Large intestine (tissue), 3 donors: ENCODE data around the gene NFIX. TPM values are rescaled to one million over a fixed set of nuclear protein-coding genes. Genes with fewer than 3 reads are reported as not detected.

Experiments used
- DNase-seq, 2 donors: peaks; one replicate each; pipeline versions ENCODE4 v3.0.0 to v3.0.0-alpha.2; 2013
- H3K27ac ChIP-seq: one replicate; pipeline ENCODE4 v1.5.1; 2013; ENCODE audit warnings: low read length
- H3K27me3 ChIP-seq: 2 replicates; pipeline ENCODE4 v1.6.1; 2013; ENCODE audit warnings: low read length; ENCODE audit not compliant: control insufficient read depth, insufficient read depth
- H3K36me3 ChIP-seq: 2 replicates; pipeline ENCODE4 v1.6.1; 2013; ENCODE audit warnings: low read length; ENCODE audit not compliant: control insufficient read depth, insufficient read depth
- H3K4me1 ChIP-seq: one replicate; pipeline ENCODE4 v1.6.1; 2013; ENCODE audit warnings: low read length; ENCODE audit not compliant: control insufficient read depth, insufficient read depth
- H3K4me3 ChIP-seq: one replicate; pipeline ENCODE4 v1.5.1; 2013; ENCODE audit warnings: low read length
- H3K9me3 ChIP-seq: one replicate; pipeline ENCODE4 v1.6.1; 2013; ENCODE audit warnings: mild to moderate bottlenecking, low read depth, low read length, moderate library complexity; ENCODE audit not compliant: control insufficient read depth
- WGBS: methylation state at CpG from one replicate; pipeline ENCODE4 v1.1.5; 2013; ENCODE audit warnings: low lambda C conversion rate; ENCODE audit not compliant: insufficient coverage; 5-methylcytosine and 5-hydroxymethylcytosine counted together
- polyA plus RNA-seq: library from polyadenylated mRNA; unstranded; fragments of 120-200 nt; gene quantifications from one replicate; pipeline ENCODE4 v1.2.1, GENCODE V29; 2013

The NFIX gene
- polyA plus RNA-seq, 1 donor, result 20.2 TPM

DNA sequence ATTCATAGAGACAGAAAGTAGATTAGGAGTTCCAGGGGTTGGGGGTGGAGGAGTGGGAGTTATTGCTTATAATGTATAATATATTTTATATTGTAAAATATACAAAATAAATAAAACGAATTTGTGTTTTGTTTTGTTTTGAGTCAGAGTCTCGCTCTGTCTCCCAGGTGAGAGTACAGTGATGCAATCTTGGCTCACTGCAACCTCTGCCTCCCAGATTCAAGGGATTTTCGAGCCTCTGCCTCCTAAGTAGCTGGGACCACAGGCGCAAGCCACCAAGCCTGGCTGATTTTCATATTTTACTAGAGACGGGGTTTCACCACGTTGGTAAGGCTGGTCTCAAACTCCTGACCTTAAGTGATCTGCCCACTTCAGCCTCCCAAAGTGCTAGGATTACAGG is 35.8 kb upstream of the NFIX start:
- peaks cover 3% of the 10 kb centered on the region for H3K36me3 ChIP-seq
- H3K27me3 ChIP-seq, result no peaks in the 10 kb centered on the region
- WGBS, result 68% methylated on average over 3 of the region's 6 CpGs
- H3K4me1 ChIP-seq, result peaks cover 6% of the 10 kb centered on the region
- no peaks in the 10 kb centered on the region for H3K9me3 ChIP-seq
- no peak for DNase-seq
- H3K27ac ChIP-seq, result no peak overlapping the region
- no peak overlapping the region for H3K4me3 ChIP-seq

GRCh38 chr19:12965017-12965811 is 30.1 kb upstream of the NFIX start:
- Histone ChIP-seq H3K4me1 (peaks cover 6% of the 10 kb centered on the region), H3K36me3 (no peaks in the 10 kb centered on the region), H3K9me3 (no peaks in the 10 kb centered on the region), H3K4me3 (peak overlapping the region; percentile 37), H3K27ac (no peak overlapping the region), H3K27me3 (no peaks in the 10 kb centered on the region)
- peak; percentile 68 to 75 for DNase-seq
- no CpG with 5 or more reads among the region's 34 CpGs for WGBS

- H3K9me3 ChIP-seq, result no peaks in the 10 kb centered on the region
- H3K36me3 ChIP-seq, result no peaks in the 10 kb centered on the region
- WGBS, result no CpG with 5 or more reads among the region's 8 CpGs
- H3K4me3 ChIP-seq, result no peak overlapping the region
- no peak overlapping the region for H3K27ac ChIP-seq
- H3K4me1 ChIP-seq, result peaks cover 6% of the 10 kb centered on the region
- DNase-seq, result no peak
- no peaks in the 10 kb centered on the region for H3K27me3 ChIP-seq
Observed at GRCh38 chr19:12965812-12966135, 29.5 kb upstream of the NFIX start.

GRCh38 chr19:12967907-12968306 is 27.4 kb upstream of the NFIX start:
- H3K36me3 ChIP-seq, result no peaks in the 10 kb centered on the region
- H3K27ac ChIP-seq, result no peak overlapping the region
- no peaks in the 10 kb centered on the region for H3K9me3 ChIP-seq
- H3K27me3 ChIP-seq, result no peaks in the 10 kb centered on the region
- no peak for DNase-seq
- H3K4me3 ChIP-seq, result no peak overlapping the region
- H3K4me1 ChIP-seq, result peaks cover 6% of the 10 kb centered on the region
- no CpG with 5 or more reads among the region's 5 CpGs for WGBS

DNA sequence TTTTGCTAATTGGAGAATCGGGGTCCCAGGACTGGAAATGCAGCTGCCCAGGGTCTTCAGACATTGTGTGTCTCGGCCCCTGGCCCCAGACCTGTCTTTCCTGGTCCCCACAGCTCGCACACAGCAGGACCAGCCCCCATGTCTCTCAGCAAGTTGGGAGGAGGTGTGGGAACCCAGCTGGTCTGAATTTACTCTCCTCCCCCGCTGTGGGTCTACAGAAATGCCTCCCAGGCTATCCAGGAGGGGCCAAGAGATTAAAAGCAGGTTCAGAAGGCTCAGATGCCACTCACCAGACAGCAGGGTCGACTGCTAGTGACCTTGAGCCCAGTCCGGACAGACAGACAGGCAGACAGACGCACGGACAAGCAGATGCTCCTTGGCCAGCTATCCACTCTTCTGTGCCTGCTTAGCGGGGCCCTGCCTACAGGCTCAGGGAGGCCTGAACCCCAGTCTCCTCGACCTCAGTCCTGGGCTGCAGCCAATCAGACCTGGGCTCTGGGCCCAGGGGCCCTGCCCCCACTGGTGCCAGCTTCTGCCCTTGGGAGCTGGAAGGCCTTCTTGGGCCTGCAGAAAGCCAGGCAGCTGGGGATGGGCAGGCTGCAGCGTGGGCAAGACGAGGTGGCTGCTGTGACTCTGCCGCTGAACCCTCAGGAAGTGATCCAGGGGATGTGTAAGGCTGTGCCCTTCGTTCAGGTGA is 25.8 kb upstream of the NFIX start, which contains the start of gene DAND5:
Gene DAND5, plus strand, starts transcription at position 285 of the 697 bp plus-strand sequence. Its CDS starts 85 bp downstream, at position 370.
- H3K9me3 ChIP-seq, result no peaks in the 10 kb centered on the region
- no peak within 1 kb of the TSS for H3K4me3 ChIP-seq
- no CpG with 5 or more reads among the region's 14 CpGs for WGBS
- H3K27me3 ChIP-seq, result peaks cover 3% of the 10 kb centered on the region
- H3K36me3 ChIP-seq, result no peaks in the 10 kb centered on the region
- no peak within 1 kb of the TSS for H3K27ac ChIP-seq
- peaks cover 6% of the 10 kb centered on the region for H3K4me1 ChIP-seq
- no peak for DNase-seq

GRCh38 chr19:12970070-12970820 is 25.0 kb upstream of the NFIX start:
- 95% methylated on average over 3 of the region's 7 CpGs for WGBS
- H3K27ac ChIP-seq, result no peak overlapping the region
- no peaks in the 10 kb centered on the region for H3K9me3 ChIP-seq
- no peak for DNase-seq
- H3K4me3 ChIP-seq, result no peak overlapping the region
- H3K27me3 ChIP-seq, result peaks cover 3% of the 10 kb centered on the region
- peaks cover 3% of the 10 kb centered on the region for H3K4me1 ChIP-seq
- H3K36me3 ChIP-seq, result no peaks in the 10 kb centered on the region

- DNase-seq, result no peak
- no peaks in the 10 kb centered on the region for H3K9me3 ChIP-seq
- H3K27ac ChIP-seq, result no peak overlapping the region
- no CpG with 5 or more reads among the region's 16 CpGs for WGBS
- H3K36me3 ChIP-seq, result no peaks in the 10 kb centered on the region
- no peaks in the 10 kb centered on the region for H3K4me1 ChIP-seq
- H3K27me3 ChIP-seq, result peaks cover 3% of the 10 kb centered on the region
- H3K4me3 ChIP-seq, result no peak overlapping the region
Observed at GRCh38 chr19:12973236-12973635, 22.0 kb upstream of the NFIX start.

- 30% methylated on average over 2 of the region's 19 CpGs for WGBS
- H3K4me1 ChIP-seq, result no peaks in the 10 kb centered on the region
- no peaks in the 10 kb centered on the region for H3K36me3 ChIP-seq
Observed at GRCh38 chr19:12974301-12975220, 20.7 kb upstream of the NFIX start.

DNA sequence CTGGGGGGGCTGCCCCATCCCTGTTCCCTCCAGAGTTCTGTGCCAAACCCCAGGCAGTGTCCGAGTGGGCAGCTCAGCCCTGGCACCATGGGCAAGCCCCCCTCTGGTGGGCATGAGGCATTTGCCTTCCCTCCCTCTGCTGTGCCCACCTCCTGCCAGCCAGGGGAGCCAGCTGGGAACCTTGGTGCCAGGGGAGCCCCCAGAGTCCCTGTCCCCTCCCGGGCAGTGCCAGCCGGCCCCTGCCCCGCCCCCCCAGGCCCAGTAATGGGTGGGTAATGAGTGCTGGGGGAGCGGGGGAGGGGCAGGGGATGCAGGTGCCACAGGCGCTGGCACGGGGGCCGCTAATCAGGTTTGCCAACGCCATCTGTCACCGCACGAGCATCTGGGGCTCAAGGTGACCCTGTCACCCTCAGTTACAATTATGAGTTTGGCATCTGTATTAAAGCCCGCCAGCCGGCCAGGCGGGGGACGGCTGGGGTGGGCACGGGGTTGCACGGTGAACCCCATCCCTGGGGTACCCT is 20.0 kb upstream of the NFIX start:
- Histone ChIP-seq H3K27ac (no peak overlapping the region), H3K4me1 (no peaks in the 10 kb centered on the region), H3K36me3 (no peaks in the 10 kb centered on the region), H3K27me3 (peaks cover 3% of the 10 kb centered on the region), H3K9me3 (no peaks in the 10 kb centered on the region), H3K4me3 (no peak overlapping the region)
- no peak for DNase-seq
- no CpG with 5 or more reads among the region's 17 CpGs for WGBS

More at GRCh38 chr19:12974301-12975220, 20.7 kb upstream of the NFIX start:
- Histone ChIP-seq H3K27me3 (peaks cover 3% of the 10 kb centered on the region), H3K4me3 (no peak overlapping the region), H3K27ac (no peak overlapping the region), H3K9me3 (no peaks in the 10 kb centered on the region)
- DNase-seq, result no peak
